Activated CD8-positive, alpha-beta memory T cell treated with anti-CD3 and anti-CD28 coated beads for 1 hour (primary cell): ENCODE results near the gene SRBD1.
A peak's percentile ranks its signal among the peaks of the same experiment; 100 is the strongest.

ENCODE experiments used
- DNase-seq, 2 donors: peaks; one replicate each; pipeline ENCODE4 v3.0.0-alpha.2; 2020; ENCODE audit warnings: low read depth in 1 of 2; ENCODE audit errors: extremely low read depth in 1 of 2

SRBD1 gene

GRCh38 chr2:45637440-45637839 lies 26.4 kb upstream of the SRBD1 start:
- DNase-seq, result no peak

GRCh38 chr2:45636008-45636407 lies 24.9 kb upstream of the SRBD1 start:
- DNase-seq, result no peak

GRCh38 chr2:45634223-45634622 lies 23.2 kb upstream of the SRBD1 start:
- DNase-seq, result no peak

- DNase-seq, result no peak
These were observed 20.9 kb upstream of the SRBD1 start for GRCh38 chr2:45631955-45632354.

GRCh38 chr2:45631319-45631718 lies 20.3 kb upstream of the SRBD1 start:
- no peak for DNase-seq

GRCh38 chr2:45629971-45630370 lies 18.9 kb upstream of the SRBD1 start:
- no peak for DNase-seq

- DNase-seq, result no peak
These were observed 16.8 kb upstream of the SRBD1 start for GRCh38 chr2:45627911-45628310.

GRCh38 chr2:45626387-45627221 lies 15.5 kb upstream of the SRBD1 start:
- DNase-seq, result no peak

- DNase-seq, result no peak
These were observed 14.8 kb upstream of the SRBD1 start for GRCh38 chr2:45625824-45626223.

- DNase-seq, result no peak
These were observed 12.0 kb upstream of the SRBD1 start for GRCh38 chr2:45623098-45623497.

- no peak for DNase-seq
These were observed 11.4 kb upstream of the SRBD1 start for GRCh38 chr2:45622336-45623075.

GRCh38 chr2:45617496-45617895 lies 6.4 kb upstream of the SRBD1 start:
- no peak for DNase-seq

- DNase-seq, result no peak
These were observed 5.8 kb upstream of the SRBD1 start for GRCh38 chr2:45616658-45617411.

GRCh38 chr2:45614871-45615415 lies 3.9 kb upstream of the SRBD1 start:
- no peak for DNase-seq

GRCh38 chr2:45614330-45614729 lies 3.3 kb upstream of the SRBD1 start:
- DNase-seq, result no peak

GRCh38 chr2:45612731-45613130 lies 1.7 kb upstream of the SRBD1 start:
- no peak for DNase-seq

- no peak for DNase-seq
These were observed 1.2 kb upstream of the SRBD1 start for GRCh38 chr2:45612285-45612684.

- peak; percentile 1 to 7 for DNase-seq
These were observed 617 bp downstream of the SRBD1 start for GRCh38 chr2:45610281-45611019.

GRCh38 chr2:45607701-45608100 lies 3.4 kb downstream of the SRBD1 start:
- no peak for DNase-seq

GRCh38 chr2:45606796-45607195 lies 4.3 kb downstream of the SRBD1 start:
- DNase-seq, result no peak

- DNase-seq, result no peak
These were observed 6.0 kb downstream of the SRBD1 start for GRCh38 chr2:45605116-45605515.
